Mesothelial cell of epicardium (in vitro differentiated cells): ENCODE data around the gene FITM2. TPM values are rescaled to one million over a fixed set of nuclear protein-coding genes. Genes with fewer than 3 reads are reported as not detected.

Experiments used
- DNase-seq, 2 experiments: peaks; one replicate each; pipeline ENCODE4 v3.0.0; 2021; ENCODE audit warnings: low spot score in 2 of 2; ENCODE audit not compliant: unreplicated experiment in 2 of 2
- H3K27ac Mint-ChIP-seq: 2 replicates; pipeline ENCODE4 v1.8.0; 2021; ENCODE audit warnings: mixed read lengths
- H3K27me3 Mint-ChIP-seq: 2 replicates; pipeline ENCODE4 v1.8.0; 2021; ENCODE audit warnings: low read depth, mixed read lengths
- H3K36me3 Mint-ChIP-seq: 2 replicates; pipeline ENCODE4 v1.8.0; 2021; ENCODE audit warnings: mixed read lengths
- H3K4me1 Mint-ChIP-seq: 2 replicates; pipeline ENCODE4 v1.8.0; 2021; ENCODE audit warnings: mixed read lengths
- H3K4me3 Mint-ChIP-seq: 2 replicates; pipeline ENCODE4 v1.8.0; 2021; ENCODE audit warnings: mild to moderate bottlenecking, moderate library complexity, mixed read lengths
- H3K9me3 Mint-ChIP-seq: 2 replicates; pipeline ENCODE4 v1.8.0; 2021; ENCODE audit warnings: mixed read lengths
- CTCF ChIP-seq: fragments of 200-600 bp; sonication (generic); IDR thresholded peaks from one replicate; pipeline ENCODE4 v1.5.0; 2021; ENCODE audit warnings: antibody characterized with exemption; ENCODE audit not compliant: unreplicated experiment
- total RNA-seq: library from RNA; stranded (reverse); gene quantifications from 3 replicates; pipeline ENCODE4 v1.2.1, GENCODE V29; 2021

Gene FITM2
- total RNA-seq, 1 donor from 2014 or later: 4.2 TPM

GRCh38 chr20:44309763-44310663 lies 989 bp downstream of the FITM2 start:
- no peaks in the 10 kb centered on the region for H3K36me3 Mint-ChIP-seq
- peak overlapping the region; percentile 75 for H3K27ac Mint-ChIP-seq
- peak overlapping the region; percentile 89 for H3K4me3 Mint-ChIP-seq
- H3K27me3 Mint-ChIP-seq: peaks cover 6% of the 10 kb centered on the region
- peaks cover 16% of the 10 kb centered on the region for H3K4me1 Mint-ChIP-seq
- no peaks in the 10 kb centered on the region for H3K9me3 Mint-ChIP-seq
- no peak for DNase-seq
- TF ChIP-seq CTCF: no peak

- H3K36me3 Mint-ChIP-seq: no peaks in the 10 kb centered on the region
- no peak overlapping the region for H3K27ac Mint-ChIP-seq
- DNase-seq: no peak
- H3K4me1 Mint-ChIP-seq: peaks cover 16% of the 10 kb centered on the region
- no peaks in the 10 kb centered on the region for H3K9me3 Mint-ChIP-seq
- no peak for TF ChIP-seq CTCF
- no peak overlapping the region for H3K4me3 Mint-ChIP-seq
- H3K27me3 Mint-ChIP-seq: peaks cover 4% of the 10 kb centered on the region
Observed at GRCh38 chr20:44306927-44307326, 4.1 kb downstream of the FITM2 start.

- Mint-ChIP-seq H3K4me3 (no peak overlapping the region), H3K27ac (no peak overlapping the region)
- TF ChIP-seq CTCF: no peak
Observed at GRCh38 chr20:44304383-44304782, 6.6 kb downstream of the FITM2 start.

GRCh38 chr20:44302736-44303135 lies 8.3 kb downstream of the FITM2 start:
- H3K9me3 Mint-ChIP-seq: no peaks in the 10 kb centered on the region
- H3K4me3 Mint-ChIP-seq: no peak overlapping the region
- no peaks in the 10 kb centered on the region for H3K4me1 Mint-ChIP-seq
- no peaks in the 10 kb centered on the region for H3K27me3 Mint-ChIP-seq
- no peak for DNase-seq
- H3K36me3 Mint-ChIP-seq: peaks cover 2% of the 10 kb centered on the region
- no peak overlapping the region for H3K27ac Mint-ChIP-seq
- TF ChIP-seq CTCF: no peak

More at GRCh38 chr20:44304383-44304782, 6.6 kb downstream of the FITM2 start:
- Mint-ChIP-seq H3K9me3 (no peaks in the 10 kb centered on the region), H3K27me3 (no peaks in the 10 kb centered on the region), H3K4me1 (no peaks in the 10 kb centered on the region), H3K36me3 (peaks cover 2% of the 10 kb centered on the region)
- DNase-seq: no peak

- peaks cover 2% of the 10 kb centered on the region for H3K36me3 Mint-ChIP-seq
- H3K27ac Mint-ChIP-seq: no peak overlapping the region
- no peaks in the 10 kb centered on the region for H3K27me3 Mint-ChIP-seq
- H3K9me3 Mint-ChIP-seq: no peaks in the 10 kb centered on the region
- DNase-seq: no peak
- no peak for TF ChIP-seq CTCF
- H3K4me1 Mint-ChIP-seq: no peaks in the 10 kb centered on the region
- H3K4me3 Mint-ChIP-seq: no peak overlapping the region
Observed at GRCh38 chr20:44302026-44302669, 8.9 kb downstream of the FITM2 start.
